Activated CD4-positive, alpha-beta T cell treated with anti-CD3 and anti-CD28 coated beads, Interleukin-2, amount 50 U/mL, for 24 hours (primary cell): ENCODE results near the gene PRDX5.

Source experiments
- DNase-seq, 2 donors: peaks; one replicate each; pipeline ENCODE4 v3.0.0-alpha.2; 2020; ENCODE audit warnings: low read depth in 1 of 2, low spot score in 1 of 2

PRDX5 gene

DNA sequence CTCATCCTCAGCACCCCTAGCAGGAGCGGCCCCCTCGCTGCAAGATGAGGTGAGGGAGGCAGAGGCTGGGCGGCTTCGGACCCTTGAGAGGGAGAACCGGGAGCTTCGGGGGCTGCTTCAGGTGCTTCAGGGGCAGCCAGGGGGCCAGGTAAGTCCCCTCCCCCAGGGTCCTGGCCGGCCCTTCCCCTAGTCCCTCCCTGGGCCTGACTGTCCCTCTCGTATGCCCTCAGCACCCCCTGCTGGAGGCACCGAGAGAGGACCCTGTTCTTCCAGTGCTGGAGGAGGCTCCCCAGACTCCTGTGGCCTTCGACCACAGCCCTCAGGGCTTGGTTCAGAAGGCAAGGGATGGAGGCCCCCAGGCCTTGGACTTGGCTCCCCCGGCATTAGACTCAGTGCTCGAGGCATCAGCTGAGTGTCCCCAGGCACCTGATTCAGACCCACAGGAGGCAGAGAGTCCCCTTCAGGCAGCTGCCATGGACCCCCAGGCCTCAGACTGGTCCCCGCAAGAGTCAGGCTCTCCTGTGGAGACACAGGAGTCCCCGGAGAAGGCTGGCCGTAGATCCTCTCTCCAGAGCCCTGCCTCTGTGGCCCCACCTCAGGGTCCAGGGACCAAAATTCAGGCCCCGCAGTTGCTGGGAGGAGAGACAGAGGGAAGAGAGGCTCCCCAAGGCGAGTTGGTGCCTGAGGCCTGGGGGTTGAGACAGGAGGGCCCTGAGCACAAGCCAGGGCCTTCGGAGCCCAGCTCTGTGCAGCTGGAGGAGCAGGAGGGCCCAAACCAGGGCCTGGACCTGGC, 26.0 kb downstream of the PRDX5 start:
- no peak for DNase-seq

- no peak for DNase-seq
These were observed 26.9 kb downstream of the PRDX5 start for GRCh38 chr11:64344787-64345186.

- DNase-seq, result no peak
These were observed 29.4 kb downstream of the PRDX5 start for GRCh38 chr11:64347193-64347867.

- no peak for DNase-seq
These were observed 30.6 kb downstream of the PRDX5 start for GRCh38 chr11:64348383-64349024.

GRCh38 chr11:64349025-64349387, 31.1 kb downstream of the PRDX5 start:
- DNase-seq, result no peak

DNA sequence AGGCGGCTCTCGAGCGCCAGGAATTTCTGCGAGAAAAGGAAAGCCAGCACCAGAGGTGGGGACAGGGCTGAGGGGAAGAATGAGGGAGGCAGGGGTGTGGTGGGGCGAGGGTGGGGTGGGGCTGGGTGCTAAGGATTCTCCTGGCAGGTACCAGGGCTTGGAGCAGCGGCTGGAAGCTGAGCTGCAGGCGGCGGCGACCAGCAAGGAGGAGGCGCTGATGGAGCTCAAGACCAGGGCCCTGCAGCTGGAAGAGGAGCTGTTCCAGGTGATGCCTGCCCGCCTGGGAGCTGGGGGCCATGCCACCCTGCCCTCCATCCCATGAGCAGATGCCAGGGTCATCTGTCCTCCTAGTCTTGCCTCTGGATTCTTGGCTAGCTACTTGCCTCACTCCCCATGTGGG, 31.5 kb downstream of the PRDX5 start:
- no peak for DNase-seq

- DNase-seq, result no peak
These were observed 33.3 kb downstream of the PRDX5 start for GRCh38 chr11:64351136-64351631.

DNA sequence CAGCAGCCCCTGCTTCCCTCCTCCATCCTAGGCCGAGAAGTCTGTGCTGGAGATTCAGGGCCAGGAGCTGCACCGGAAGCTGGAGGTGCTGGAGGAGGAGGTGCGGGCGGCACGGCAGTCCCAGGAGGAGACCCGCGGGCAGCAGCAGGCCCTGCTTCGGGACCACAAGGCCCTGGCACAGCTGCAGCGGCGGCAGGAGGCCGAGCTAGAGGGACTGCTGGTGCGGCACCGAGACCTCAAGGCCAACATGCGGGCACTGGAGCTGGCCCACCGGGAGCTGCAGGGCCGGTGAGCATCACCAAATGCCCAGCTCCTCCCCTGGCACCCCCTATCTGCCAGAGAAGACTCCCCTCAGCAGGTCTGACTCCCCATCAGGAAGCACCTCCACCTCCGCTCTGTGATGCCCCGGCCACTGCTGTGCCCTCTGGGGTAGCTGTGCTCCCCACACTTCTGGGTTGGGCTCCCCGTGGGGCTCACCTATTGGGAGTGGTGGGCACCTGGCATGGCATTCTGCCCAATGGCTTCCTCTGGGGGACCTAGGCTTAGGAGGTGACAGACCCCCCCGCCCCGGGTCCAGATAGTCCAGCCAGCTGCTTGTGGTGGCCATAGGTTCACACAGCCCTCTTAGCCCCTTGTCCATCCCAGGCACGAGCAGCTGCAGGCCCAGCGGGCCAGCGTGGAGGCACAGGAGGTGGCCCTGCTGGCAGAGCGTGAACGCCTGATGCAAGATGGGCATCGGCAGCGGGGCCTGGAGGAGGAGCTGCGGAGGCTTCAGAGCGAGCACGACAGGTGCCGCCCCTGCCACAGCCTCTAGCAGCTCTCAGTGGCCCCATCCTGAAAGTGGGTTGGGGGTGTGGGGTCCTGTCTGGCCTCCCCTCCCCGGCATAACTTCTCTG, 34.4 kb downstream of the PRDX5 start:
- DNase-seq, result no peak

- no peak for DNase-seq
These were observed 35.2 kb downstream of the PRDX5 start for GRCh38 chr11:64352995-64353714.

DNA sequence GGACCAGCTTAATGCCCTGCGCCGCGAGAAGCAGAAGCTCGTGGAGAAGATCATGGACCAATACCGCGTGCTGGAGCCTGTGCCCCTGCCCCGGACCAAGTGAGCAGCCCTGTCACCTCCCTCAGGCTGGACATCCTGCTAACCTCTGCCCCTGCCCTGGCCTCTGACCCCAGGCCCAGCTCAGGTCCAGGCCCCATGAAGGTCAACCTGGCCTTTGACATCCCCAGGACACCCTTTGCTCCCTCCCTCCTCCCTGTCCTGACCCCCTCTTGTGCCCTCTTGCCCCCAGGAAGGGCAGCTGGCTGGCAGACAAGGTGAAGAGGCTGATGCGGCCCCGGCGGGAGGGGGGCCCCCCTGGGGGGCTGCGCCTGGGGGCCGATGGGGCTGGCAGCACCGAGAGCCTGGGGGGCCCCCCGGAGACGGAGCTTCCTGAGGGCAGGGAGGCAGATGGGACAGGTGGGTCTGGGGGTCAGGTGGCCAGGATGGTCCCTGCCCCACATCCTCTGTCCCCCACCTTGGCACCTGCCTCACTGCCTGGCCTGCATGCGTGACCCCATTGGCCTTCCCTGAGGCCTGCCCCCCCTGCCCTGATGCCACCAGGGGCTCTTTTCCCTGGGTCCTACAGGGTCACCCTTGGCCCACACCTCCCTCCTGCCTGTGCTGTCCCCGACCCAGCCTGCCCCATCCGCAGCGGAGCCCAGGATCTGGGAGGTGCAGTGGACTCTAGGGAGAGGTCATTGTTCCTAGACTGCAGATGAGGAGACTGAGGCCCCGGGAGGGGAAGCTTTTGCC, 36.0 kb downstream of the PRDX5 start:
- DNase-seq, result no peak

DNA sequence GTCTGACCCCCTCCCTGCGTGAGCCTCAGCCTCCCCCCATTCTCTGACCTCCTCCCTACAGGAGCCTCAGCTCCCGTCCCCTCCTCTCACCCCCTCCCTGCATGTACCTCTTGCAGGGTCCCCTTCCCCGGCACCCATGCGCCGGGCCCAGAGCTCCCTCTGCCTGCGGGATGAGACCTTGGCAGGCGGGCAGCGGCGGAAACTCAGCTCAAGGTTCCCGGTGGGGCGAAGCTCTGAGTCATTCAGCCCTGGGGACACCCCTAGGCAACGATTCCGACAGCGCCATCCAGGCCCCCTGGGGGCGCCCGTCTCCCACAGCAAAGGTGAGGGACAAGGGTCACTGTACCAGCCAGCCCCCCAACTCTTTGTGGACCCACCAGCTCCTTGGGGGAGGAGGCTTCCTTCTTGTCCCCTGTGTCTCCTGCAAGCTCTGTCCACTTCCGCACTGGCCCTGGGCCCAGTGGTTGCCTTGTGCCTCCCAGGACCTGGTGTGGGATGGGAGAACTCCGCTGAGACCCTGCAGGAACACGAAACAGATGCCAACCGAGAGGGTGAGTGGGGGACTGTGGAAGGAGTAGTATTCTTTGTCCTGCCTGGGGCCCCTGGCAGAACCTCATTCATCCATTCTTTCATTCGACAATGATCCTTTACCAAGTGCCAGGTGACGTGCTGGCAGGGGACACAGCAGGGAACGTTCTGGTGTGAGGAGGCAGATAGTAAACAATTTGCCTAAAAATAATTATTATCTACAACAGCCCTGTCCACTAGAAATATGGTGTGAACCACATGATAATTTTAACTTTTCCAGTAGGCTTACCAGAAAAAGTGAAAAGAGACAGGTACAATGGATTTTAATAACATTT, 37.4 kb downstream of the PRDX5 start:
- no peak for DNase-seq

DNA sequence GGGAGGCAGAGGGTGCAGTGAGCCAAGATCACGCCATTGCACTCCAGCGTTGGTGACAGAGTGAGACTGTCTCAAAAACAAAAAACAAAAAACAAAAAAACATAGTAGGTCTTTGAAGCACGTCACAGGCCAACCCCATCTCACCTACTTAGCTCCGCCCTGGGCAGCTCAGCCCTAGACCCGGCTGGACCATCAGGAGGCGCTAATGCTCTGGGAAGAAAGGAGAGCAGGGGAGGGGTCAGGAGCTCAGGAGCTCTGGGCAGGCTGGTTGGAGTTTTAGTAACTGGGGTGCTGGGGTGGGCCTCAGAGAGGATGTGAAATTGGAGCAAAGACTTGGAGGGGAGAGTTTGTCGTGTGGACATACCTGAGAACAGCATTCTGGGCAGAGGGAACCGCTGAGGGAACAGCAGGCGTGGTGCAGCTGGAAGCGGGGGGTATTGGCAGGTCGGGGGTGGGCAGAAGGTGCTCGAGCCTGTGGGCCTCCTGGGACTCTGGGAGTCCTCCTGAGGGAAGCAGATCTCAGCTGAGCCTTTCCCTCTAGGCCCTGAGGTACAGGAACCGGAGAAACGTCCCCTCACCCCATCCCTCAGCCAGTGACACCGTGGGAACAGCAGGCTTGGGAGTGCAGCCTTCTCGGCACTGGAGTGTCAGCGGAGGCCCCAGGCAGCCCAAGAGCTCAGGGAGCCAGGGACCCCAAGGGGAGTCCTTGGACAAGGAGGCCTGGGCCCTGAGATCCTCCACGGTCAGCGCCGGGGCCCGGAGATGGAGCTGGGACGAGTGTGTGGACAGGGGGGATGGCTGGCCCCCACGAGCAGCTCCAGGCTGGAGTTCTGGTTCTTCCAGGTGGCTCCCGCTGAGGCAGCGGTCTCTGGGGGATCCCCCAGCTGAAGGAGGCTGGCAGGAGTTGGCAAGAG, 38.8 kb downstream of the PRDX5 start:
- no peak for DNase-seq

GRCh38 chr11:64357446-64357845, 39.5 kb downstream of the PRDX5 start:
- DNase-seq, result no peak

DNA sequence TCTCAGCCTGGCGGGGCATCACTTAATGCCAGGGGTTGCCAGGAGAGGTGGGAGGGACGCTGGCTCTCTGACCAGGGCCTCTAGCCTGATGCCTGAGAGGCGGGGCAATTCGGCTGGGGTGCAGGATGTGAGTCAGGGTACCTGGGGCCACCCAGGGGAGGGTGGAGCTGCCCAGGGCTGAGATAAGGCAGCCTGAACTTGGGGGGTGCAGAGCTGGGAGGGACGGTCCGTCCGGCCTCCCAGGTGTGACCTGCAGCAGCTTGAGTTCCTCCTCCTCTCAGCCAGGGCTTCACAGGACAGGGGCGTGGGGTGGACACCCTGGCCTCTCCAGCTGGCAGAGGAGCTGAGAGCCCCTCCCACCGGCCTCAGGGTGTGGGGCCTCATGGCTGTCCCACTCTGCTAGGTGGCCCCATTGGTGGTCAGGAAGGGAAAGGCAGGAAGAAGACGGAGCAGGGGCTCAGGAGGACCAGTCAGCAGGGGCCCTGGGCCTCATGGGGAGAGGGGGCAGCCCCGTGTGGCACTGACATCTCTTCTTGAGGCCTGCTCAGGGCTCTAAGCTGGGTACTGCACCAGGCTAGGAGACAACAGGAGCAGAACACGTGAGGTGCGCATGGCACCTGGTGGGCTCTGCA, 40.1 kb downstream of the PRDX5 start:
- DNase-seq, result no peak

GRCh38 chr11:64358536-64358906, 40.6 kb downstream of the PRDX5 start:
- no peak for DNase-seq

- no peak for DNase-seq
These were observed 41.2 kb downstream of the PRDX5 start, which contains the start of gene RPS6KA4 for GRCh38 chr11:64358907-64359711. Gene RPS6KA4 (plus strand): TSS chr11:64359162. CDS start chr11:64359236, 74 bp downstream.
